ENCODE data around the gene GLOD5. TPM values are rescaled to one million over a fixed set of nuclear protein-coding genes. Genes with fewer than 3 reads are reported as not detected.

Gene GLOD5
- total and polyA plus RNA-seq, 9 of the 15 experiments (the other 6 are each of a cell fraction or from before 2014, with no cell fraction given): 0.27 to 4.4 (median 2.2) TPM

- WGBS (ENCODE audit: insufficient coverage, low coverage, missing lambda C conversion rate): 33% methylated on average over 4 of the region's 5 CpGs
- no peak for DNase-seq (ENCODE audit: extremely low read depth in 1 of 4, low spot score in 3 of 4)
- H3K4me2 ChIP-seq (ENCODE audit: insufficient read depth, low read length): peak overlapping the region; percentile 93
- H3K27ac ChIP-seq (ENCODE audit: extremely low read depth, low read depth, low read length): peak overlapping the region; percentile 85
- intact Hi-C loops (cut with micrococcal nuclease): no loop called here
- peak overlapping the region; percentile 75 for H3K4me3 ChIP-seq
- peaks cover 4% of the 10 kb centered on the region; the same call in 1 of the 2 replicates for H4K20me1 ChIP-seq (replicated peaks; ENCODE audit: control insufficient read depth, insufficient read depth, low read length)
- H3K36me3 ChIP-seq (ENCODE audit: control insufficient read depth, insufficient read depth, low read length): peaks cover 66% of the 10 kb centered on the region
- H3K9me3 ChIP-seq (replicated peaks; ENCODE audit: control insufficient read depth, insufficient read depth, low read depth, low read length): no peaks in the 10 kb centered on the region
- ChIA-PET CTCF (ENCODE audit: low intra/inter-chr PET ratio) (no interaction called here), POLR2A (no interaction called here)
- FAIRE-seq: no peak
- ATAC-seq: no peak
- no peaks in the 10 kb centered on the region for H3K27me3 ChIP-seq (ENCODE audit: control insufficient read depth in 2 of 2, insufficient read depth in 2 of 2, low read length in 2 of 2)
- no peak overlapping the region for H2AFZ ChIP-seq (ENCODE audit: low read depth, low read length)
- H3K9ac ChIP-seq (ENCODE audit: insufficient read depth in 1 of 2, low read depth in 2 of 2, low read length in 2 of 2): peak overlapping the region; percentile 70 to 94; a peak in 3 of 4 replicates
- peaks cover 78% of the 10 kb centered on the region for H3K79me2 ChIP-seq (ENCODE audit: control insufficient read depth, insufficient read depth, low read length)
- in situ Hi-C loops (cut with MboI): no loop called here
- no TSS peak for BruUV-seq (replicated peaks)
- H3K4me1 ChIP-seq (replicated peaks in 1 of 2; ENCODE audit: control insufficient read depth in 2 of 2, insufficient read depth in 2 of 2, low read length in 2 of 2): peaks cover 51 to 65% of the 10 kb centered on the region in 2 experiments
- H3K9me1 ChIP-seq (ENCODE audit: control insufficient read depth, insufficient read depth, low read length): no peaks in the 10 kb centered on the region
- TF ChIP-seq THRB (CRISPR knock-in tag; conservative IDR thresholded peaks at IDR 0.05) (peak; percentile 89), SMAD4 (CRISPR knock-in tag; conservative IDR thresholded peaks at IDR 0.05) (no peak), ATF1 (CRISPR knock-in tag; IDR thresholded peaks at IDR 0.05) (no peak), ATF1 (tag; IDR thresholded peaks at IDR 0.05) (no peak), HNRNPK (IDR thresholded peaks at IDR 0.05; ENCODE audit: low read depth, low read length, poor library complexity, severe bottlenecking) (no peak), HBP1 (CRISPR knock-in tag; IDR thresholded peaks at IDR 0.05) (peak; percentile 80), MLLT1 (IDR thresholded peaks at IDR 0.05) (peak in 1 of 2 experiments; percentile 56; a peak in 1 of 4 replicates), HINFP (tag; conservative IDR thresholded peaks at IDR 0.05; ENCODE audit: low read depth) (no peak), TRIM28 (IDR thresholded peaks at IDR 0.05) (no peak), ZBTB17 (CRISPR knock-in tag; IDR thresholded peaks at IDR 0.05) (no peak), SMARCC2 (IDR thresholded peaks at IDR 0.05; ENCODE audit: low read depth) (no peak), USF2 (CRISPR knock-in tag; IDR thresholded peaks at IDR 0.05) (no peak), FUS (optimal IDR thresholded peaks at IDR 0.05; ENCODE audit: low read depth, low read length) (no peak), NFIX (CRISPR knock-in tag; IDR thresholded peaks at IDR 0.05; ENCODE audit: low read depth) (no peak), NFE2 (IDR thresholded peaks at IDR 0.05; ENCODE audit: low read depth) (no peak), HMGN3 (IDR thresholded peaks at IDR 0.05; ENCODE audit: borderline replicate concordance, extremely low read depth, insufficient read length, low read depth, low read length) (no peak), ARID2 (IDR thresholded peaks at IDR 0.05) (peak; percentile 54; the same call in 1 of the 2 replicates), GATAD2A (IDR thresholded peaks at IDR 0.05) (no peak), TSC22D4 (tag; IDR thresholded peaks at IDR 0.05) (no peak)
Observed at GRCh38 chrX:48790477-48790876, 28.9 kb downstream of the GLOD5 start.
